Stimulated activated CD4-positive, alpha-beta T cell treated with anti-CD3 and anti-CD28 coated beads, TNF-alpha, amount 100 ng/mL, for 48 hours (primary cell): ENCODE measurements around the gene DEPP1.

Experiments
- DNase-seq, 3 donors: peaks; one replicate each; pipeline ENCODE4 v3.0.0-alpha.2; 2020; ENCODE audit warnings: low read depth in 3 of 3

The DEPP1 gene

GRCh38 chr10:44993922-44994751 lies 15.5 kb upstream of the DEPP1 start:
- no peak for DNase-seq

DNA sequence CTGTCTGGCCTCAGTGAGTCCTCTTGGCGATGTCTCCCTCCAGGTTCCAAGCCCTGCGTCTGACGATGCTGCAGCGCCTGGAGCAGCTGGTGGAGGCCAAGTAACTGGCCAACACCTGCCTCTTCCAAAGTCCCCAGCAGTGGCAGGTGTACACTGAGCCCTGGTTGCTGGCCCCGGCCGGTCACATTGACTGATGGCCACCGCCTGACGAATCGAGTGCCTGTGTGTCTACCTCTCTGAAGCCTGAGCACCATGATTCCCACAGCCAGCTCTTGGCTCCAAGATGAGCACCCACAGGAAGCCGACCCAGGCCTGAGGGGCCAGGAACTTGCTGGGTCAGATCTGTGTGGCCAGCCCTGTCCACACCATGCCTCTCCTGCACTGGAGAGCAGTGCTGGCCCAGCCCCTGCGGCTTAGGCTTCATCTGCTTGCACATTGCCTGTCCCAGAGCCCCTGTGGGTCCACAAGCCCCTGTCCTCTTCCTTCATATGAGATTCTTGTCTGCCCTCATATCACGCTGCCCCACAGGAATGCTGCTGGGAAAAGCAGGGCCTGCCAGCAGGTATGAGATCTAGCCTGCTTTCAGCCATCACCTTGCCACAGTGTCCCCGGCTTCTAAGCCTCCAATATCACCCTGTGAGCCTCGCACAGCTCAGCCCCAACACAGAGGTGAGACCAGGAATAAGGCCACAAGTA lies 14.8 kb upstream of the DEPP1 start:
- DNase-seq: no peak

GRCh38 chr10:44992732-44993225 lies 14.2 kb upstream of the DEPP1 start:
- no peak for DNase-seq

GRCh38 chr10:44992070-44992731 lies 13.6 kb upstream of the DEPP1 start:
- DNase-seq: no peak

GRCh38 chr10:44991571-44991970 lies 13.0 kb upstream of the DEPP1 start:
- DNase-seq: no peak

GRCh38 chr10:44990965-44991364 lies 12.4 kb upstream of the DEPP1 start:
- DNase-seq: no peak

GRCh38 chr10:44990302-44990655 lies 11.7 kb upstream of the DEPP1 start:
- no peak for DNase-seq

- no peak for DNase-seq
Observed at GRCh38 chr10:44989597-44990301, 11.1 kb upstream of the DEPP1 start.

GRCh38 chr10:44988957-44989585 lies 10.5 kb upstream of the DEPP1 start:
- DNase-seq: no peak

DNA sequence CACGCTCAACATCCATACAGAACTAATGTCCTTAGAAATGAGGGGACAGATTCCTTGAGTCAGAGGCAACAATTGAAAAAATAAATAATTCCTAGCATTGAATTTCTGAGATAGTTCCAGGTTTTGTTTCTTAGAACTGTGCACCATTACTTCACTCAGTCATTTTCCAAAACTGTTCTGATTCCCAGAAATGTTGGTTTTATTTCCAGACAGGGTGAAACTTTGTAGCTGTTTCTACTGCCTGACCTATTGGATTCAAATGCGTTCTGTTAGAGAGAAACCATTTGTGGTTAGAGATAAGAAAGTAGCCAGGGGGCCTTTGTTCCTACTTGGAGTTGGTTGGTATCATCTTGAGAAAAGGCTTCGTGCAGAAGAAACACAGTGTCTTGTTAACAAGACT lies 8.1 kb upstream of the DEPP1 start:
- DNase-seq: no peak

DNA sequence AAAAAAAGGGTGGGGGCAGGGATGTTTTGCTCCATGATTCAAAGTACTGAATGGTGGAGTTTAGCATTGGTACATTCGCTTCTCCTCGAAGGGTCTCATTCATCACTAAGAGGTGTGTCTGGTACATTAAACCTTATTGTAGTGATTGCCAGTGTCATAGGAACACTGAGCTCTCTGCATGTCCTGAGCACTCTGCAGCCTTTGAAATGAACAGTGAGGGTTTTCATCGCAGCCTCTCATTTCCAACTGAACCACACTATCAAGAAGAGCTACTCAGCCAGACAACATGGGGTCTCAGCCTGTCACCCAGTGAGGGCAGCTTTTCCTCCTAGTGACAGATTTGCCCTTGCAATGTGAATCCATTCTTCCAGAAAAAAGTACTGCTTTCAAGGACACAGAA lies 7.6 kb upstream of the DEPP1 start:
- DNase-seq: no peak

DNA sequence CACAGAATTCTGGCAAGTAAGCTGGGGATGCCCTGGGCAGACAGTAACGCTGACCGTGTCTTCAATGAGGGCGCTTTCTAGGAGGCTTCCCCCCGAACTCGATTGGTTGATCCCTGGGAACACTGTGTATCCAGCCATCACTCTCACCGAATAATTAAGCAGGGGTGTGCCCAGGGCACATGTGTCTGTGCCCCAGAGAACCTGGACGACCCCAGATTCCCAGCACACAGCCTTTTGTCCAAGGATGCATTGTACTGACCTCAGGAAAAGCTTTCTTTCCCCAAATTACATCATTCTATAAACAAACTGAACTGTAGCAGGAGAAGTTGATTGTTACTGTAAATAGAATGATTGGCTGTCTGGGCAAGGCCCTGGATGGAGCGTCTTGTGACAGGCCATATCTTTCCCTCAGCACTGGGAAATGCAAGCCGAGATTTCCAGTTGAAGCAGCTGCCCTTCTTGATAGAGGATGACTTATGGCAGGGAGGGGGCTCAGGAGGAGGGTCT lies 6.6 kb upstream of the DEPP1 start:
- no peak for DNase-seq

DNA sequence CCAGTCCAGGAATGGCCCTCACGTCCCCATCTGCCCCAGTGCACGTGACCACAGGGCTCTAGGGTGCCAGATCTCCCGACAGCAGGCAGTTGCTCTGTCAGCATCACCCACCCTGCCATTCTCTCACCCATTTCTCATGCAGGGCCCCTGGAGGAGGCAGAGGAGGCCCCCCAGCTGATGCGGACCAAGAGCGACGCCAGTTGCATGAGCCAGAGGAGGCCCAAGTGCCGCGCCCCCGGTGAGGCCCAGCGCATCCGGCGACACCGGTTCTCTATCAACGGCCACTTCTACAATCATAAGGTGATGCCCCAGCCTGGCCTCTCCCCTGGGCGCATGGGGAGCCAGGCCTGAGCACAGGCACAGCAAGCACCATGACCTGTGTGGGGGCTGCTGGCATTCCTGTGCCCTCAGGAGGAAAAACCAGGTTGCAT lies 6.1 kb upstream of the DEPP1 start:
- DNase-seq: no peak

- no peak for DNase-seq
Observed at GRCh38 chr10:44983895-44984278, 5.3 kb upstream of the DEPP1 start.

- DNase-seq: no peak
Observed at GRCh38 chr10:44983066-44983894, 4.7 kb upstream of the DEPP1 start.

- no peak for DNase-seq
Observed at GRCh38 chr10:44982496-44982895, 3.9 kb upstream of the DEPP1 start.

DNA sequence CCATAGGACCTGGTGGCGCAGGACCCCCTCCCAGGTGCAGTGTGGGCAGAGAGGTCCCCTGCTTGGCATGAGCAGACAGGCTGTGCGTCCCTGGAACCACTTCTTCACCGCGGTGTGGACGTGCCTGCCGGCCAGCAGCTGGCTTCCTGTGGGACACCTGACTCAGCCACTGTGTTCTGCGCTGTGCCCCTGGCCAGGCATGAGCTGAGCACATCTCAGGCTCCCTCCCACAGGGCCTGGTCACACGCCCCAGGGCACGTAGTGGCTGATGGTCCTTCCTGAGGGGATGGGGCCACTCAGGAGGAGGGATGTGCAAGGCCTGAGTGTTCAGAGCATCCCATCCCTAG lies 3.5 kb upstream of the DEPP1 start:
- no peak for DNase-seq

- no peak for DNase-seq
Observed at GRCh38 chr10:44981172-44982113, 2.8 kb upstream of the DEPP1 start.
